GM15510 (cell line): ENCODE data around the gene LDLR.
A peak's percentile ranks its signal among the peaks of the same experiment; 100 is the strongest.

ENCODE experiments used
- POLR2A ChIP-seq: IDR thresholded peaks from 3 replicates; pipeline ENCODE4 v1.6.1; 2011; ENCODE audit warnings: borderline replicate concordance; ENCODE audit not compliant: insufficient read length; ENCODE audit errors: extremely low read depth

Gene LDLR

GRCh38 chr19:11145536-11145924 lies 56.3 kb downstream of the LDLR start:
- TF ChIP-seq POLR2A = no peak

GRCh38 chr19:11148001-11148400 lies 58.7 kb downstream of the LDLR start:
- no peak for TF ChIP-seq POLR2A

DNA sequence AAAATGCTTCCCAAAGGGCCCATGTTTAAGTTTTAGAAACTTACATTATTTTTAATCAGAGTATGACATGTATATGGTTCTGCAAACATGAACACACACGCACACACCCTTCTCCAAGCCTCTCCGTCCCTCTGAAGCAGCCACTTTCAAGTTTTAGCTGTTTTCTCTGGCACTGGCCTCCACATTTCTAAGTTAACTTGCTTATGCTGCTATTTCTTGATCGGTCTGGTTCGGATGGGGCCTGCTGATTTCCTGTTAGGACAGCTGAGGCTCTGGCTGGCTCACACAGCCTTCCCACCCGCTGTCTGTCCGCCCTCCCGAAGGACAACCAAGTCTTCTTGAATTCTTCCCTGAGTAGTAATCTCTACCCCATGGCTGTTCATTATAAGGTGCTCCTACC lies 61.9 kb downstream of the LDLR start:
- no peak for TF ChIP-seq POLR2A

GRCh38 chr19:11152318-11153062 lies 63.2 kb downstream of the LDLR start:
- TF ChIP-seq POLR2A = no peak

DNA sequence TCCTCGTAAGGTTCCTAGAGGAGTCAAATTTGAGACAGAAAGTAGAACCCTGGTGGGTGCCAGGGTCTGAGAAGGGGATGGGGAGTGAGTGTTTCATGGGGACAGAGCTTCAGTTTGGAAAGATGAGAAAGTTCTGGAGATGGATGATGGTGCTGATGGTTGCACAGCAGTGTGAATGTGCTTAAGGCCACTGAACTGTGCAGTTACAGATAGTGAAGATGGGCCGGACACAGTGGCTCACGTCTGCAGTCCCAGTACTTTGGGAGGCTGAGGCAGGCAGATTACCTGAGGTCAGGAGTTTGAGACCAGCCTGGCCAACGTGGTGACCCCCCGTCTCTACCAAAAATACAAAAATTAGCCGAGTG lies 65.4 kb downstream of the LDLR start:
- no peak for TF ChIP-seq POLR2A

- peak; percentile 86 for TF ChIP-seq POLR2A
Observed at GRCh38 chr19:11155373-11156120, 66.3 kb downstream of the LDLR start, which contains the start of gene SPC24. SPC24 (minus strand) TSS chr19:11155782; CDS start chr19:11155776, 6 bp downstream.

DNA sequence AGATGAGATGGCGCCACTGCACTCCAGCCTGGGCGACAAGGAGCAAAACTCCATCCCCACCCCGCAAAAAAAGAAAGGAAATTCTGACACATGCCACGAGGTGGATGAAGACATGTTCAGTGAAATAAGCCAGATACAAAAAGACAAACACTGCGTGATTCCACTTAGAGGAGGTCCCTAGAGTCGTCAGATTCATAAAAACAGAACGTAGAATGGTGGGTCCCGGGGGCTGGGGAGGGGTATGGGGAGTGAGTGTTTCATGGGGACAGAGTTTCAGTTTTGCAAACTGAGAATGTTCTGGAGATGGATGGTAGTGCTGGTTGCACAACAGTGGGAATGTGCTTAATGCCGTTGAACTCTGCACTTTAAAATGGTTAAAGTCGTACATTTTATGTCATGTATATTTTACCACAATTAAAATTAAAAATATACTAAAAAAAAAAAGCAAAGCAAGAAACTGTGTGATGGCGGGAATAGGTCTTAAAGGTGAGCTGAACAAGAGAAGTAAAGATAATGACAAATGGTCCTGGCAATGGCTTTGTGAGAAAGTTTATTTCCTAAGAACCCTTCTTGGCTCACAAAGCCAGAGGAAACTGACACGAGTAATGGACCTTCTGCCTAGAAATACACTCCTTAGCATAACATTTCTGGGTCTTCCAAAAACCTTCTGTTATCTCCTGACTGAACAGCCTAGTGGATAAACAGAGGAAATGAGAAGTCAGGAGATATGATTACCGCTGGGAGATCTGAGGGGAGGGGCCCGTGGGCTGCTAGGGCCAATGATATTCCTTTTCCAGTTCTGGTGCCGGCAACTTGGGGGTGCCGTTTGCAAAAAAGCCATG lies 70.6 kb downstream of the LDLR start:
- no peak for TF ChIP-seq POLR2A

GRCh38 chr19:11164296-11164695 lies 75.0 kb downstream of the LDLR start:
- no peak for TF ChIP-seq POLR2A

DNA sequence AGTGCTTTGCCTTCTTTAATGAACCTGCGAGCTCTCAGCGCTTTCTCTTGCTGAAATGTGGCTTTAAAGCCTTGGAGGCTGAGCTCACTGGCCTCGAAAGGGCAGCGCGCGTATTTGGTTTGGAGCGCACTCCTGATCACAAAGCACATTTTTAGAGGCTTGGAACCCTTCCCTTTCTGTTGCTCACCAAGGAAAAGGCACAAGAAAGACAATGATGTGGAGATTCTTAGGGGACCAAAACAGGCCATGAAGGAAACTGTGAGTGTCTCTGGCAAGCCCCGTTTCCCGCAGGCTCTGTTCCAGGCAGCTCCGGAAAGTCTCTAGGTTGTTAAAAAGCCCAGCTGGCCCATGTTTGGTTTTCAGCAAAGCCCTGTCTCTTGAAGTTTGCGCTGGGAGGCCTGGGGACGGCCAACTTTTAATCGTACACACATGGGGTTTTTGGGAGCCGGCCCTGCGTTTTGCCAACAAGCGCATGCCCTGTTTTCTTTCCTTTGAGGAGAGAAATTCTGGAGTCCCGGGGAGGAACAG lies 75.7 kb downstream of the LDLR start:
- TF ChIP-seq POLR2A = no peak

DNA sequence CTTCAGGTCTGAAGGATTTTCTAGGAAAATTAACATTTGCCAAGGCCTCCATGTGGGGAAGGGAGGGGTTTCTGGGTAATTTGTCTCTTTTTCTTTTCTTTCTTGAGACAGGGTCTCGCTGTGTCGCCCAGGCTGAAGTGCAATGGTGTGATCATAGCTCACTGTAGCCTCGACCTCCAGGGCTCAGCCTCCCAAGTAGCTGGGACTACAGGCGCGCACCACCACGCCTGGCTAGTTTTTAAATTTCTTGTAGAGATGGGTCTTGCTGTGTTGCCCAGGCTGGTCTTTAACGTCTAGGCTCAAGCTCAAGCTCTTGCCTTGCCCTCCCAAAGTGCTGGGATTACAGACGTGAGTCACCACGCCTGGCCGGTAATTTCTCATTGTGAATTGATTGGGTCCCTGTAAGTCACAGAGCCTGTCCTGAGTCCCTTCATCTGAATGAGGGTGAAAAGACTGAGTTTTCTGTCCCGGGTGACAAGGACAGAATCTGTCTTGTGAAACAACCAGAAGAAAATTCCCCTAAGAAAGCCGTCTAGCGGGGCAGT lies 76.3 kb downstream of the LDLR start:
- no peak for TF ChIP-seq POLR2A

DNA sequence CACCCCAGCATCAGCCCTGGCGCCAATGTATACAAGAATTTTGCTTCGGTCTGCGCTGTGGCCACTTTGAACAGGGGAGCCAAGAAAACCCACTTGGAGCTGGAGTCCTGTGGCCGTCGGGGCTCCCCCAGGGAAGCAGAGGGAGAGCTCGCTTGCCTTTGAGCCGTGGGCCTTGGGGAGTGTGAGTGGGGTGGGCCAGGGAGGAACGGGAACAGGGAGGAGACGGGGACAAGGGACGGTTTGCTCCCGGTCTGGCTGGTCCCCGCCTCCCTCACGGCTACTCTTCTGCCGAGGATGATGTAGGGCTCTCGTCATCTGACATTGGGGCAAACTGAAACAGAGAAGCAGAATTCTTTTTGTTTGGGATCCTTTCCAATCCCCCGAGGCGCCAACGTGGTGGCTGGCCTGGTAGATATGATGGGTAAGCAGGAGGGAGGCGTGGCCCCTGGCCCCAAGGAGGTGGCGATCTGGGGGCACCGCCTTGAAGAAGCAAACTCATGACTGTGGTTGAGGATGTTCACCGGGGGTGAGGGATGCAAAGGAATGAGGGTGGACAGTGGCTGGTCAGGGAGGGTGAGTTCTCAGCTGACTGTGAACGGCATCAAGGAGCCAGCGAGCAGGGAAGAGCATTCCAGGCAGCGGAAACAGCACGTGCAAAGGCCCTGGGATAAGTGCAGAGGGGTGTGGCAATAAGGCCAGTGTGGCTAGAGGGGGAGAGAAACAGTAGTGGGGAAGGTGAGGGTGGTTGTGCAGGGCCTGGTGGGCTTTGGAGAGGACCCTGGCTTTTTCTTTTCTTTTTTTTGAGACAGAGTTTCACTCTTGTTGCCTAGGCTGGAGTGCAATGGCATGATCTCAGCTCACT lies 77.2 kb downstream of the LDLR start:
- no peak for TF ChIP-seq POLR2A

DNA sequence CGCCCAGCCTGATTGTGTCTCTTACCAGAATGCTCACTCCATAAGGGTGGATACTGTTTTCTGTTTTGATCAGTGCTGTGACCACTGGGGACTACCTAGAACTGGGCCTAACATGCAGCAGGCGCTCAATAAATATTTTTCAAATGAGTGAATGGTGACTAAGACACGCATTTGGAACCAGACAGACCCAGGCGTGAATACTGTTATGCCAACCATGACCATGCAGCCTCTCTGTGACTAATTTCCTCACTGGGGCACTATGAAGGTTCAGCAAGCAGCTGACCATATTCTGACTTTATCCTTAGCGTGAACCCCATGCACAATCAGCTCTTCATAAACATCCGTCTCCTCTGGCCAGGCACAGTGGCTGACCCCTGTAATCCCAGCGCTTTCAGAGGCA lies 79.3 kb downstream of the LDLR start:
- TF ChIP-seq POLR2A = no peak

DNA sequence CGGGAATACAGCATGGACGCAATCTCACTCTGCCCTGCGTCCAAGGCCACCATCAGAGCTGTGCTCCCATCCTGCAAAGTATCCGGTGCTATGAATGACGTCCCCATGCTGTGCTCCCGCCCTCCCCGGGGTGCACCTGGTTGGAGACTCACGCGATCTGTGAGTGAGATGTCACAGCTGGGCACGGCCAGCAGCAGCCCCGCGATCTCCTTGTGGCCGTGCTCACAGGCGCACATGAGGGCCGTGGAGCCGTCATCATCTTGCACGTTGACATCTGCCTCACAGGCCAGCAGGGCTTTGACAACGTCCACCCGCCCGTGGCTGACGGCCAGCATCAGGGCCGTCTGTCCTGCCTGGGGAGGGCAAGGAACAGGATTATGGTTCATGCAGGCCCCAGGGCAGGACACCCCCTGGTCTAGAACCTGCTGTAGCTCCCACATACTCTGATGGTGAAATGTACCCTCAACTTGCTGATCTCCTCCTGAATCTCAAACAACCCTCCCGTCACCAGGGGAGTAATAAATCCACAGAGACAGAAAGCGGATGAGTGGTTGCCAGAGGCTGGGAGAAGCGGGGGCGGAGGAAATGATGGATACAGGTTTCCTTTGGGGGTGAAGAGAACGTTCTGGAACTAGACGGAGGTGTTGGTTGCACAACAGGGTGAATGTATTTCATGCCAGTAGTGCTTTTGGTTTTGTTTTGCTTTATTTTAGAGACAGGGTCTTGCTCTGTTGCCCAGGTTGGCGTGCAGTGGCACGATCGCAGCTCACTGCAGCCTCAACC lies 80.8 kb downstream of the LDLR start:
- no peak for TF ChIP-seq POLR2A

DNA sequence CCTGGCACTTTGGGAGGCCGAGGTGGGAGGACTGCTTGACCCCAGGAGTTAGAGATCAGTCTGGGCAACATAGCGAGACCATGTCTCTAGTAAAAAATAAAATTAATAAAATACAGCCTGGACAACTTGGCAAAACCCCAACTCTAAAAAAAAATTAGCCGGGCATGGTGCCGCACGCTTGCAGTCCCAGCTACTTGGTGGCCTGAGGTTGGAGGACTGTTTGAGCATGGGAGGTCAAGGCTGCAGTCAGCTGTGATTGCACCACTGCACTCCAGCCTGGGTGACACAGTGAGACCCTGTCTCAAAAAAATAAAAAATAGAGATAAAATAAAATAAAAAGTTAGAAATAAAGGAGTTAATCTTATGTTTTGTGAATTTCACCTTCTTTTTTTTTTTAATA lies 81.9 kb downstream of the LDLR start:
- no peak for TF ChIP-seq POLR2A

DNA sequence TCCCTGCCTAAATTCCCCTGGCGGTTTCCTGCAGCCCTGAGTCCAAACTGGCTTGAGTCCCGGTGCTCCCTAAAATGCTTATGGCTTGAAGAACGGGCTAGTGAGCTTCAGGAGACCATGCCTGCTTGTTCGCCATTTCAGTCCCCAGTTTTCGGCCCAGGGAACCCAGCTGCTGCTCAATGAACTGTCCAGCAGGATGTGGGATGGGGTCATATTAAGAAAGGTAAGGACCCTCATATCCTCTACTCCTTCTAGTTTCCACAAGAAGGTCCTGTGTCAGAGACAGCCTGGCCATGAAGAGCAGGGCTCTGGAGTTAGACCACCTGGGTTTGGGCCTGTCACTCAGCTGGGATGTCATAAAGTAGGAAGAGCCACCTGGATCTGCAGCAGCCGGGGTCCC lies 83.3 kb downstream of the LDLR start:
- TF ChIP-seq POLR2A = no peak
